Measurements from ENCODE around the gene DUSP11. TPM values are rescaled to one million over a fixed set of nuclear protein-coding genes. Genes with fewer than 3 reads are reported as not detected.

The DUSP11 gene
- total and polyA plus RNA-seq, 9 of the 15 experiments (the other 6 are each of a cell fraction or from before 2014, with no cell fraction given) = 20.7 to 79.8 (median 29.3) TPM

DNA sequence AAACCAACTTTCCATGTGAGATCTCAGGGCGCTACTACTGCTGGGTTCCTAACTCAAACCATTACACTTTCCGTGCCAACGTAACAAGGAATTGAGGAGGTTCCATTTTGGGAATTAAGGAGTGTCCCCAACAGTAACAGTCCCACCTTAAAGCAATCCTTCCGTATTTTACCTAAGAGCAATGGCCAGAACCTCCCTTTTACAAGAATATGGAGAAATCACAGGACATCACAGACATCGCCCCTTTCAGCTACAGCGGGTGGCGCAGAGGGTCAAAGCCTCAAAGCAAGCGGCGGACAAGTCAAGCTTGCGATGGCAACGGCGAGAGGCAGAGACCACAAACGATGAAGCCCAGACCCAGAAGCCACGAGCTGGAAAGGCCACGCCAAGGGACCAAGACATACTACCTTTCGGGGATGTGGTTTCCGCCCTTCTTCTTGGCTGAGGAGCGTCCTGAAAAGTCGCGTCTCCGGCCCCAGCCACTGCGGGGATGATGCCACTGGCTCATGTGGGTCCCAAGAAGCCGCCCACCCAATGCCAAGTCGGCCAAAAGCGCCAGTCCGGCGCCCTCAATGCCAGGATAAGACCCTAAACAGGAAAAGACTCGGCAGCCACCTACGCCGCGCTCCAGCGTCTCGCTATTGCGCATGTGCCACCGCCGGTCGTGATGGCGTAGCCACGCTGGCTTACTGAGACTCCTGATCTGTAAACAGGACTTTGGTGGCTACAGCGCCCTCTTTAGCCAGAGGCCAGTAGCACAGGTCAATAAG, at the start of gene DUSP11 (continued):
- TF ChIP-seq TBP (optimal IDR thresholded peaks at IDR 0.05; ENCODE audit: low read depth, low read length) = peak; percentile 41
- TF ChIP-seq, protein P1, sequence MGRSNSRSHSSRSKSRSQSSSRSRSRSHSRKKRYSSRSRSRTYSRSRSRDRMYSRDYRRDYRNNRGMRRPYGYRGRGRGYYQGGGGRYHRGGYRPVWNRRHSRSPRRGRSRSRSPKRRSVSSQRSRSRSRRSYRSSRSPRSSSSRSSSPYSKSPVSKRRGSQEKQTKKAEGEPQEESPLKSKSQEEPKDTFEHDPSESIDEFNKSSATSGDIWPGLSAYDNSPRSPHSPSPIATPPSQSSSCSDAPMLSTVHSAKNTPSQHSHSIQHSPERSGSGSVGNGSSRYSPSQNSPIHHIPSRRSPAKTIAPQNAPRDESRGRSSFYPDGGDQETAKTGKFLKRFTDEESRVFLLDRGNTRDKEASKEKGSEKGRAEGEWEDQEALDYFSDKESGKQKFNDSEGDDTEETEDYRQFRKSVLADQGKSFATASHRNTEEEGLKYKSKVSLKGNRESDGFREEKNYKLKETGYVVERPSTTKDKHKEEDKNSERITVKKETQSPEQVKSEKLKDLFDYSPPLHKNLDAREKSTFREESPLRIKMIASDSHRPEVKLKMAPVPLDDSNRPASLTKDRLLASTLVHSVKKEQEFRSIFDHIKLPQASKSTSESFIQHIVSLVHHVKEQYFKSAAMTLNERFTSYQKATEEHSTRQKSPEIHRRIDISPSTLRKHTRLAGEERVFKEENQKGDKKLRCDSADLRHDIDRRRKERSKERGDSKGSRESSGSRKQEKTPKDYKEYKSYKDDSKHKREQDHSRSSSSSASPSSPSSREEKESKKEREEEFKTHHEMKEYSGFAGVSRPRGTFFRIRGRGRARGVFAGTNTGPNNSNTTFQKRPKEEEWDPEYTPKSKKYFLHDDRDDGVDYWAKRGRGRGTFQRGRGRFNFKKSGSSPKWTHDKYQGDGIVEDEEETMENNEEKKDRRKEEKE (IDR thresholded peaks at IDR 0.05; ENCODE audit: borderline replicate concordance in 1 of 2, control insufficient read depth in 1 of 2, low read depth in 2 of 2, low read length in 1 of 2) = no peak
- no peak for TF ChIP-seq RUNX1 (IDR thresholded peaks at IDR 0.05; ENCODE audit: low read depth)
- no peak for TF ChIP-seq ZNF583 (CRISPR knock-in tag; IDR thresholded peaks at IDR 0.05)
- peak; percentile 45; the same call in 1 of the 2 replicates for TF ChIP-seq ERF (CRISPR knock-in tag; IDR thresholded peaks at IDR 0.05)
- no peak for TF ChIP-seq ELF2 (CRISPR knock-in tag; IDR thresholded peaks at IDR 0.05)
- TF ChIP-seq ZNF707 (CRISPR knock-in tag; conservative IDR thresholded peaks at IDR 0.05) = no peak
- no peak for TF ChIP-seq JUNB (CRISPR knock-in tag; conservative IDR thresholded peaks at IDR 0.05)
- TF ChIP-seq ZFP1 (CRISPR knock-in tag; IDR thresholded peaks at IDR 0.05) = no peak
- TF ChIP-seq BACH1 (tag; IDR thresholded peaks at IDR 0.05) = no peak
- no peak for TF ChIP-seq ZC3H11A (IDR thresholded peaks at IDR 0.05; ENCODE audit: low read depth, low read length)
- TF ChIP-seq ATF4 (CRISPR knock-in tag; IDR thresholded peaks at IDR 0.05) = no peak
- no peak for TF ChIP-seq PCBP1 (IDR thresholded peaks at IDR 0.05; ENCODE audit: low read depth, low read length, poor library complexity, severe bottlenecking)
- TF ChIP-seq ZBTB8A (IDR thresholded peaks at IDR 0.05; ENCODE audit: partially characterized antibody) = no peak
- 0 out of 2 replicates have a peak, but pooled peaks have one; percentile 38 for TF ChIP-seq ZNF395 (CRISPR knock-in tag; IDR thresholded peaks at IDR 0.05)
- TF ChIP-seq KAT2B (IDR thresholded peaks at IDR 0.05; ENCODE audit: low read depth, low read length) = no peak
- TF ChIP-seq ZFP36 (IDR thresholded peaks at IDR 0.05; ENCODE audit: low read depth, low read length, partially characterized antibody) = no peak
- no peak for TF ChIP-seq HDAC8 (tag; IDR thresholded peaks at IDR 0.05)
- TF ChIP-seq FOXK1 (CRISPR knock-in tag; IDR thresholded peaks at IDR 0.05; ENCODE audit: borderline replicate concordance) = peak; percentile 94; the same call in 1 of the 2 replicates
- TF ChIP-seq SRF (CRISPR knock-in tag; IDR thresholded peaks at IDR 0.05) = no peak
- TF ChIP-seq TBL1XR1 (IDR thresholded peaks at IDR 0.05; ENCODE audit: low read length in 2 of 2) = peak in 1 of 2 experiments; percentile 38; a peak in 1 of 4 replicates
- peak; percentile 88 for TF ChIP-seq POLR2G (IDR thresholded peaks at IDR 0.05; ENCODE audit: low read depth, low read length)
- TF ChIP-seq ZNF561 (CRISPR knock-in tag; conservative IDR thresholded peaks at IDR 0.05) = no peak
- TF ChIP-seq CHD1 (IDR thresholded peaks at IDR 0.05; ENCODE audit: low read length) = no peak
